Myocyte (in vitro differentiated cells): Measurements from ENCODE around the gene C11orf24. TPM values are rescaled to one million over a fixed set of nuclear protein-coding genes. Genes with fewer than 3 reads are reported as not detected.

ENCODE experiments used
- DNase-seq: peaks from one replicate; pipeline ENCODE4 v3.0.0-alpha.2; 2012; ENCODE audit warnings: low read depth
- total RNA-seq: library from RNA; depleted of rRNA; stranded (reverse); fragments of >200 nt; gene quantifications from 2 replicates; pipeline ENCODE4 v1.2.3, GENCODE V29; 2014

C11orf24 gene
- total RNA-seq, 1 donor from 2014 or later, result 78.5 TPM

GRCh38 chr11:68271023-68271780 lies 571 bp downstream of the C11orf24 start:
- DNase-seq, result peak; percentile 84

GRCh38 chr11:68270196-68271022 lies 1.4 kb downstream of the C11orf24 start:
- peak; percentile 50 for DNase-seq

GRCh38 chr11:68269414-68270081 lies 2.2 kb downstream of the C11orf24 start:
- peak; percentile 87 for DNase-seq

GRCh38 chr11:68267881-68268240 lies 3.9 kb downstream of the C11orf24 start:
- no peak for DNase-seq

GRCh38 chr11:68266936-68267880 lies 4.6 kb downstream of the C11orf24 start:
- no peak for DNase-seq

GRCh38 chr11:68266121-68266891 lies 5.5 kb downstream of the C11orf24 start:
- DNase-seq, result no peak

GRCh38 chr11:68264741-68265540 lies 6.8 kb downstream of the C11orf24 start:
- no peak for DNase-seq

GRCh38 chr11:68264244-68264643 lies 7.5 kb downstream of the C11orf24 start:
- DNase-seq, result no peak

- peak; percentile 81 for DNase-seq
Observed at GRCh38 chr11:68263444-68264035, 8.2 kb downstream of the C11orf24 start.

- no peak for DNase-seq
Observed at GRCh38 chr11:68262544-68262827, 9.3 kb downstream of the C11orf24 start.

- no peak for DNase-seq
Observed at GRCh38 chr11:68261749-68262543, 9.8 kb downstream of the C11orf24 start.

- DNase-seq, result no peak
Observed at GRCh38 chr11:68261006-68261405, 10.8 kb downstream of the C11orf24 start.

- no peak for DNase-seq
Observed at GRCh38 chr11:68260484-68260883, 11.3 kb downstream of the C11orf24 start.

- no peak for DNase-seq
Observed at GRCh38 chr11:68259122-68259959, 12.4 kb downstream of the C11orf24 start.

GRCh38 chr11:68258363-68258765 lies 13.4 kb downstream of the C11orf24 start:
- no peak for DNase-seq

- DNase-seq, result peak; percentile 94
Observed at GRCh38 chr11:68257477-68258362, 14.1 kb downstream of the C11orf24 start.
